ENCODE data around the gene CLRN3.

GRCh38 chr10:127932521-127933270, 40.0 kb upstream of the CLRN3 start:
- TF ChIP-seq CTCF (conservative IDR thresholded peaks at IDR 0.05) (no peak), ZFX (IDR thresholded peaks at IDR 0.05) (no peak)
